ENCODE measurements around the gene GLB1L2.

GRCh38 chr11:134388590-134388989, 56.8 kb downstream of the GLB1L2 start:
- TF ChIP-seq FOXM1 (IDR thresholded peaks at IDR 0.05; ENCODE audit: borderline replicate concordance) (no peak), FOXA1 (IDR thresholded peaks at IDR 0.05) (no peak), BHLHE40 (IDR thresholded peaks at IDR 0.05; ENCODE audit: borderline replicate concordance) (no peak), ELF4 (IDR thresholded peaks at IDR 0.05) (no peak), HDGF (IDR thresholded peaks at IDR 0.05; ENCODE audit: borderline replicate concordance) (no peak), SUZ12 (IDR thresholded peaks at IDR 0.05) (no peak)
